ENCODE data around the gene DLGAP1.

DNA sequence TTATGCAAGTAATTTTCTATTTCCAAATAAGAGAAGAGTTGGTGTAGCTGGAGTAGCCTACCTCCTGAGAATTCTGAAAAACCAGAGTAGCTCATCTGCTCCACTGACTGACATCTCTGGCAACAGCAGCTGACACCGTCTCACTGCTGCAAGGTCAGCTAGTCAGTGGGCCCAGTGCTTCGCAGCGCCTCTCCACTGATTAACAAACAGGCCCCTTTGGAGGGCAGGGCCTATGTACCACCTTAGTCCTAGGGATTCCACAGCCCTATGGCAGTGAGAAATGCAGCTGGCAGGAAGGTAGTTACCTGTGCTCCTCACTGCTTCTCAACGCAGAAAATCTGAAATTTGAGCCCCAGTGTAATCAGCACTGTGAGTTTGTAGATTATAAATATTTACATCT is 97.5 kb downstream of the DLGAP1 start:
- TF ChIP-seq BHLHE40 (IDR thresholded peaks at IDR 0.05; ENCODE audit: borderline replicate concordance) (no peak), TARDBP (IDR thresholded peaks at IDR 0.05) (no peak), HDGF (IDR thresholded peaks at IDR 0.05; ENCODE audit: borderline replicate concordance) (no peak), FOXK2 (IDR thresholded peaks at IDR 0.05) (no peak), FOXM1 (IDR thresholded peaks at IDR 0.05; ENCODE audit: borderline replicate concordance) (no peak), SUZ12 (IDR thresholded peaks at IDR 0.05) (no peak), FOXA1 (IDR thresholded peaks at IDR 0.05) (no peak), SP1 (IDR thresholded peaks at IDR 0.05) (no peak), NFRKB (IDR thresholded peaks at IDR 0.05) (no peak), L3MBTL2 (conservative IDR thresholded peaks at IDR 0.05) (no peak), ZNF384 (IDR thresholded peaks at IDR 0.05) (no peak)
- TF ChIP-seq, protein P1, sequence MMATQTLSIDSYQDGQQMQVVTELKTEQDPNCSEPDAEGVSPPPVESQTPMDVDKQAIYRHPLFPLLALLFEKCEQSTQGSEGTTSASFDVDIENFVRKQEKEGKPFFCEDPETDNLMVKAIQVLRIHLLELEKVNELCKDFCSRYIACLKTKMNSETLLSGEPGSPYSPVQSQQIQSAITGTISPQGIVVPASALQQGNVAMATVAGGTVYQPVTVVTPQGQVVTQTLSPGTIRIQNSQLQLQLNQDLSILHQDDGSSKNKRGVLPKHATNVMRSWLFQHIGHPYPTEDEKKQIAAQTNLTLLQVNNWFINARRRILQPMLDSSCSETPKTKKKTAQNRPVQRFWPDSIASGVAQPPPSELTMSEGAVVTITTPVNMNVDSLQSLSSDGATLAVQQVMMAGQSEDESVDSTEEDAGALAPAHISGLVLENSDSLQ (IDR thresholded peaks at IDR 0.05): no peak
